Keratinocyte (primary cell): ENCODE data around the gene C2CD2L. TPM values are rescaled to one million over a fixed set of nuclear protein-coding genes. Genes with fewer than 3 reads are reported as not detected.

Source experiments
- DNase-seq: peaks from one replicate; pipeline ENCODE4 v3.0.0-alpha.2; 2011; ENCODE audit warnings: low read depth, missing footprints, low spot score
- FAIRE-seq: peaks from 2 replicates; lab custom pipeline; 2011; peaks lifted over from hg19 to GRCh38; lab: Jason Lieb, UNC
- H2AFZ ChIP-seq: 2 replicates; pipeline ENCODE4 v1.6.0; 2012; ENCODE audit warnings: low read length, control low read depth, inconsistent platforms; ENCODE audit not compliant: control insufficient read depth
- H3K27ac ChIP-seq: 2 replicates; pipeline ENCODE4 v1.5.1; 2011; ENCODE audit warnings: low read length; ENCODE audit not compliant: control insufficient read depth, insufficient read depth
- H3K27me3 ChIP-seq: 3 replicates; pipeline ENCODE4 v1.6.0; 2011; ENCODE audit warnings: low read length; ENCODE audit not compliant: control insufficient read depth, insufficient read depth; ENCODE audit errors: extremely low read depth
- H3K36me3 ChIP-seq, 2 experiments: 2 replicates in 1 of 2; 3 replicates in 1 of 2; pipeline ENCODE4 v1.5.1; 2011; ENCODE audit warnings: low read length in 2 of 2, mild to moderate bottlenecking in 1 of 2; ENCODE audit not compliant: control insufficient read depth in 2 of 2, insufficient read depth in 2 of 2; ENCODE audit errors: extremely low read depth in 1 of 2
- H3K4me1 ChIP-seq: 3 replicates; pipeline ENCODE4 v1.5.1; 2011; ENCODE audit warnings: low read length; ENCODE audit not compliant: control insufficient read depth, insufficient read depth; ENCODE audit errors: extremely low read depth
- H3K4me2 ChIP-seq: 3 replicates; pipeline ENCODE4 v1.6.0; 2011; ENCODE audit warnings: low read depth, low read length; ENCODE audit not compliant: control insufficient read depth, insufficient read depth; ENCODE audit errors: extremely low read depth
- H3K4me3 ChIP-seq, 3 experiments: fragments of 200-600 bp in 1 of 3; sonication (generic) in 1 of 3; 2 replicates in 2 of 3; 3 replicates in 1 of 3; pipeline ENCODE4 v1.5.1; 2011 to 2016; ENCODE audit warnings: low read length in 3 of 3, mild to moderate bottlenecking in 3 of 3, control low read depth in 2 of 3, inconsistent platforms in 1 of 3, low read depth in 1 of 3, mixed read lengths in 1 of 3, mixed run types in 1 of 3, moderate library complexity in 1 of 3; ENCODE audit not compliant: control insufficient read depth in 2 of 3, insufficient read depth in 2 of 3; ENCODE audit errors: extremely low read depth in 1 of 3
- H3K79me2 ChIP-seq: 2 replicates; pipeline ENCODE4 v1.6.0; 2012; ENCODE audit warnings: low read length; ENCODE audit not compliant: control insufficient read depth, insufficient read depth
- H3K9ac ChIP-seq: 3 replicates; pipeline ENCODE4 v1.6.0; 2011; ENCODE audit warnings: low read length; ENCODE audit not compliant: control insufficient read depth, insufficient read depth; ENCODE audit errors: extremely low read depth
- H3K9me1 ChIP-seq: 3 replicates; pipeline ENCODE4 v1.6.0; 2011; ENCODE audit warnings: low read length; ENCODE audit not compliant: control insufficient read depth, insufficient read depth; ENCODE audit errors: extremely low read depth
- H3K9me3 ChIP-seq: 2 replicates; pipeline ENCODE4 v1.5.1; 2012; ENCODE audit warnings: low read depth, low read length; ENCODE audit not compliant: control insufficient read depth
- H4K20me1 ChIP-seq: 3 replicates; pipeline ENCODE4 v1.6.0; 2011; ENCODE audit warnings: low read length; ENCODE audit not compliant: control insufficient read depth, insufficient read depth; ENCODE audit errors: extremely low read depth
- CTCF ChIP-seq, 3 experiments: IDR thresholded peaks in 1 of 3; conservative IDR thresholded peaks in 1 of 3; optimal IDR thresholded peaks in 1 of 3; 2 replicates in 2 of 3; 3 replicates in 1 of 3; pipeline versions ENCODE3 to v1.5.1; 2011; ENCODE audit warnings: low read length in 3 of 3, mild to moderate bottlenecking in 3 of 3, moderate library complexity in 2 of 3, control low read depth in 1 of 3, inconsistent platforms in 1 of 3; ENCODE audit not compliant: insufficient read depth in 2 of 3; ENCODE audit errors: extremely low read depth in 1 of 3
- EZH2 ChIP-seq: IDR thresholded peaks from one replicate; pipeline ENCODE4 v1.6.1; 2012; ENCODE audit warnings: inconsistent platforms, mild to moderate bottlenecking, low read length, moderate library complexity
- dilution Hi-C: fragments of 300-500 bp; cut with MboI; formaldehyde crosslinking; loops from one replicate; pipeline ENCODE4 v1.7.0; 2020; ENCODE audit warnings: low sequenced_read_pairs; ENCODE audit not compliant: extremely low pct_ligation_motif_present
- polyA plus RNA-seq, 5 experiments: library from polyadenylated mRNA; depleted of rRNA in 3 of 5; stranded (reverse) in 3 of 5; stranded (forward) in 1 of 5; unstranded in 1 of 5; fragments of >200 nt; gene quantifications; 1 replicate in 1 of 5; 2 replicates in 3 of 5; 3 replicates in 1 of 5; pipeline versions ENCODE4 v1.2.1 to v1.2.3, GENCODE V29; 2011 to 2012; ENCODE audit warnings: missing spikeins in 2 of 5, low read depth in 1 of 5, low replicate concordance in 1 of 5

Gene C2CD2L
- polyA plus RNA-seq, 1 donor (not counting 4 experiments of a cell fraction or from before 2014, with no cell fraction given) = 2.9 TPM

GRCh38 chr11:119160151-119160550 lies 53.0 kb downstream of the C2CD2L start:
- Histone ChIP-seq H3K9ac (no peak overlapping the region), H3K27me3 (no peaks in the 10 kb centered on the region), H2AFZ (no peak overlapping the region), H3K9me3 (no peaks in the 10 kb centered on the region), H3K4me3 (no peak overlapping the region), H3K9me1 (no peaks in the 10 kb centered on the region), H3K79me2 (no peaks in the 10 kb centered on the region), H3K36me3 (no peaks in the 10 kb centered on the region), H3K27ac (no peak overlapping the region), H4K20me1 (no peaks in the 10 kb centered on the region), H3K4me2 (no peak overlapping the region), H3K4me1 (no peaks in the 10 kb centered on the region)
- TF ChIP-seq CTCF (optimal IDR thresholded peaks at IDR 0.05 in 1 of 3, IDR thresholded peaks at IDR 0.05 in 1 of 3, conservative IDR thresholded peaks at IDR 0.05 in 1 of 3; ENCODE audit: extremely low read depth in 1 of 3, insufficient read depth in 2 of 3, low read length in 3 of 3) (no peak), EZH2 (no peak)
- dilution Hi-C loops = no loop called here
- FAIRE-seq (no peak), DNase-seq (no peak)

- FAIRE-seq (no peak), DNase-seq (no peak)
- Histone ChIP-seq H3K79me2 (no peaks in the 10 kb centered on the region), H3K4me1 (peaks cover 11% of the 10 kb centered on the region), H4K20me1 (no peaks in the 10 kb centered on the region), H3K36me3 (no peaks in the 10 kb centered on the region), H3K27me3 (no peaks in the 10 kb centered on the region), H3K9ac (no peak overlapping the region), H3K9me3 (no peaks in the 10 kb centered on the region), H3K9me1 (no peaks in the 10 kb centered on the region), H2AFZ (no peak overlapping the region), H3K4me3 (no peak overlapping the region), H3K4me2 (no peak overlapping the region), H3K27ac (no peak overlapping the region)
- dilution Hi-C loops = no loop called here
- TF ChIP-seq EZH2 (no peak), CTCF (optimal IDR thresholded peaks at IDR 0.05 in 1 of 3, IDR thresholded peaks at IDR 0.05 in 1 of 3, conservative IDR thresholded peaks at IDR 0.05 in 1 of 3; ENCODE audit: extremely low read depth in 1 of 3, insufficient read depth in 2 of 3, low read length in 3 of 3) (no peak)
Measured at GRCh38 chr11:119161871-119162270, 54.7 kb downstream of the C2CD2L start.
